H9 (cell line): ENCODE data around the gene COA1. TPM values are rescaled to one million over a fixed set of nuclear protein-coding genes. Genes with fewer than 3 reads are reported as not detected.

ENCODE experiments used
- DNase-seq: peaks from one replicate; pipeline ENCODE4 v3.0.0-alpha.2; 2017
- H2AFZ ChIP-seq: one replicate; pipeline ENCODE4 v1.6.1; 2013; ENCODE audit warnings: mild to moderate bottlenecking, low read length, control low read depth, moderate library complexity
- H2AK5ac ChIP-seq: 2 replicates; pipeline ENCODE4 v1.6.1; 2013; ENCODE audit warnings: low read length, control low read depth, mixed read lengths; ENCODE audit not compliant: insufficient read length
- H2BK120ac ChIP-seq: one replicate; pipeline ENCODE4 v1.6.1; 2013; ENCODE audit warnings: low read depth, mild to moderate bottlenecking, low read length, control low read depth, inconsistent platforms; ENCODE audit not compliant: poor library complexity, severe bottlenecking
- H2BK12ac ChIP-seq: 2 replicates; pipeline ENCODE4 v1.6.1; 2013; ENCODE audit warnings: low read length, control low read depth, mixed read lengths, low read depth; ENCODE audit not compliant: insufficient read length
- H2BK15ac ChIP-seq: 2 replicates; pipeline ENCODE4 v1.6.1; 2013; ENCODE audit warnings: low read depth, low read length, control low read depth
- H2BK20ac ChIP-seq: one replicate; pipeline ENCODE4 v1.6.1; 2013; ENCODE audit warnings: low read depth, mild to moderate bottlenecking, low read length, control low read depth, inconsistent platforms; ENCODE audit not compliant: poor library complexity, severe bottlenecking
- H2BK5ac ChIP-seq: 2 replicates; pipeline ENCODE4 v1.6.1; 2013; ENCODE audit warnings: low read length, control low read depth, mixed read lengths; ENCODE audit not compliant: insufficient read length
- H3K14ac ChIP-seq: 2 replicates; pipeline ENCODE4 v1.6.1; 2013; ENCODE audit warnings: low read length, control low read depth; ENCODE audit not compliant: insufficient read depth
- H3K18ac ChIP-seq: 2 replicates; pipeline ENCODE4 v1.6.1; 2013; ENCODE audit warnings: low read depth, mild to moderate bottlenecking, mixed read lengths, low read length, control low read depth; ENCODE audit not compliant: insufficient read length
- H3K23ac ChIP-seq: 2 replicates; pipeline ENCODE4 v1.6.1; 2013; ENCODE audit warnings: low read length, control low read depth, mixed read lengths, low read depth; ENCODE audit not compliant: insufficient read length
- H3K23me2 ChIP-seq: 2 replicates; pipeline ENCODE4 v1.6.1; 2013; ENCODE audit warnings: low read depth, mild to moderate bottlenecking, mixed read lengths, low read length, control low read depth; ENCODE audit not compliant: insufficient read length, poor library complexity, severe bottlenecking
- H3K27ac ChIP-seq: 2 replicates; pipeline ENCODE4 v1.5.1; 2013; ENCODE audit warnings: low read length, control low read depth, mixed read lengths, low read depth; ENCODE audit not compliant: insufficient read length
- H3K27me3 ChIP-seq: 2 replicates; pipeline ENCODE4 v1.6.1; 2013; ENCODE audit warnings: low read length, control low read depth, inconsistent platforms; ENCODE audit not compliant: insufficient read depth
- H3K4ac ChIP-seq: 2 replicates; pipeline ENCODE4 v1.6.1; 2013; ENCODE audit warnings: low read depth, mild to moderate bottlenecking, control low read depth, inconsistent platforms, low read length, moderate library complexity
- H3K4me1 ChIP-seq: 2 replicates; pipeline ENCODE4 v1.6.1; 2013; ENCODE audit warnings: low read length, control low read depth, inconsistent platforms; ENCODE audit not compliant: insufficient read depth
- H3K4me2 ChIP-seq: 2 replicates; pipeline ENCODE4 v1.6.1; 2013; ENCODE audit warnings: low read length, control low read depth, mixed read lengths; ENCODE audit not compliant: insufficient read length, insufficient read depth
- H3K56ac ChIP-seq: 2 replicates; pipeline ENCODE4 v1.6.1; 2013; ENCODE audit warnings: low read depth, mild to moderate bottlenecking, mixed read lengths, low read length, control low read depth; ENCODE audit not compliant: insufficient read length
- H3K79me1 ChIP-seq: 2 replicates; pipeline ENCODE4 v1.6.1; 2013; ENCODE audit warnings: low read depth, mild to moderate bottlenecking, moderate library complexity, low read length, control low read depth, inconsistent platforms; ENCODE audit not compliant: insufficient read depth, poor library complexity, severe bottlenecking
- H3K79me2 ChIP-seq: 2 replicates; pipeline ENCODE4 v1.6.1; 2013; ENCODE audit warnings: low read length, control low read depth, inconsistent platforms; ENCODE audit not compliant: insufficient read depth
- H3K9ac ChIP-seq: 2 replicates; pipeline ENCODE4 v1.6.1; 2013; ENCODE audit warnings: low read length, control low read depth, mixed read lengths; ENCODE audit not compliant: insufficient read length; ENCODE audit errors: extremely low read depth
- H3K9me3 ChIP-seq: one replicate; pipeline ENCODE4 v1.6.1; 2013; ENCODE audit warnings: low read depth, low read length, inconsistent platforms; ENCODE audit not compliant: control insufficient read depth
- H3T11ph ChIP-seq: one replicate; pipeline ENCODE4 v1.6.1; 2013; ENCODE audit warnings: mild to moderate bottlenecking, low read length, control low read depth, inconsistent platforms
- H4K20me1 ChIP-seq: one replicate; pipeline ENCODE4 v1.6.1; 2013; ENCODE audit not compliant: control insufficient read depth, insufficient read length, insufficient read depth
- H4K5ac ChIP-seq: 2 replicates; pipeline ENCODE4 v1.6.1; 2013; ENCODE audit warnings: low read depth, mild to moderate bottlenecking, mixed read lengths, low read length, control low read depth; ENCODE audit not compliant: insufficient read length
- H4K8ac ChIP-seq: replicated peaks from 2 replicates; pipeline ENCODE4 v1.6.1; 2013; ENCODE audit warnings: low read length, control low read depth, mixed read lengths, low read depth; ENCODE audit not compliant: insufficient read length
- H4K91ac ChIP-seq: 2 replicates; pipeline ENCODE4 v1.6.1; 2013; ENCODE audit warnings: low read depth, mild to moderate bottlenecking, moderate library complexity, mixed read lengths, low read length, control low read depth; ENCODE audit not compliant: insufficient read length
- H3K27ac Mint-ChIP-seq, 3 experiments: 2 replicates in 2 of 3; 3 replicates in 1 of 3; pipeline ENCODE4 v1.8.0; 2020 to 2021; ENCODE audit warnings: mixed read lengths in 3 of 3, mild to moderate bottlenecking in 1 of 3, moderate library complexity in 1 of 3
- H3K27me3 Mint-ChIP-seq: 2 replicates; pipeline ENCODE4 v1.8.0; 2021; ENCODE audit warnings: low read depth, mild to moderate bottlenecking, moderate library complexity, mixed read lengths
- H3K36me3 Mint-ChIP-seq, 3 experiments: 2 replicates in 2 of 3; 3 replicates in 1 of 3; pipeline ENCODE4 v1.8.0; 2020 to 2021; ENCODE audit warnings: low read depth in 3 of 3, mixed read lengths in 3 of 3; ENCODE audit not compliant: insufficient read depth in 1 of 3
- H3K4me1 Mint-ChIP-seq, 2 experiments: 2 replicates each; pipeline ENCODE4 v1.8.0; 2020; ENCODE audit warnings: mixed read lengths in 2 of 2
- H3K4me3 Mint-ChIP-seq, 2 experiments: 2 replicates in 1 of 2; 3 replicates in 1 of 2; pipeline ENCODE4 v1.8.0; 2020 to 2021; ENCODE audit warnings: mild to moderate bottlenecking in 2 of 2, mixed read lengths in 2 of 2, moderate library complexity in 1 of 2
- H3K9me3 Mint-ChIP-seq, 2 experiments: 2 replicates in 1 of 2; 3 replicates in 1 of 2; pipeline ENCODE4 v1.8.0; 2020; ENCODE audit warnings: mild to moderate bottlenecking in 2 of 2, mixed read lengths in 2 of 2, moderate library complexity in 1 of 2
- CTCF ChIP-seq: fragments of 200-600 bp; sonication (generic); conservative IDR thresholded peaks from 3 replicates; pipeline ENCODE4 v1.8.0; 2021; ENCODE audit warnings: antibody characterized with exemption, mild to moderate bottlenecking
- WGBS: extraction: QIAGEN DNeasy Blood & Tissue Kit; methylation state at CpG from one replicate; pipeline ENCODE4 v1.1.7; 2013; ENCODE audit warnings: missing lambda C conversion rate, low lambda C conversion rate, mixed read lengths; ENCODE audit not compliant: insufficient read length; ENCODE audit errors: extremely low coverage; 5-methylcytosine and 5-hydroxymethylcytosine counted together
- total RNA-seq: library from RNA; stranded (reverse); gene quantifications from 2 replicates; pipeline ENCODE4 v1.2.1, GENCODE V29; 2021

COA1 gene
- total RNA-seq, 1 experiment from 2014 or later, result 138 TPM

GRCh38 chr7:43660141-43660540 is 69.2 kb downstream of the COA1 start:
- Histone ChIP-seq H3K4ac (no peak overlapping the region), H3K18ac (no peak overlapping the region), H4K20me1 (no peaks in the 10 kb centered on the region), H3K9ac (no peak overlapping the region), H3K79me2 (peaks cover 2% of the 10 kb centered on the region; the same call in 1 of the 2 replicates), H3K23me2 (no peaks in the 10 kb centered on the region), H3K4me1 (peaks cover 9% of the 10 kb centered on the region; the same call in 1 of the 2 replicates), H3K56ac (no peak overlapping the region), H3K14ac (no peak overlapping the region), H2BK120ac (no peak overlapping the region), H2AFZ (no peak overlapping the region), H3K79me1 (peaks cover 5% of the 10 kb centered on the region), H4K91ac (no peak overlapping the region), H2BK15ac (no peak overlapping the region), H3K4me2 (no peak overlapping the region), H2BK5ac (no peak overlapping the region), H3K9me3 (no peaks in the 10 kb centered on the region), H3T11ph (no peak overlapping the region), H4K5ac (no peak overlapping the region), H2BK12ac (no peak overlapping the region), H2AK5ac (no peak overlapping the region), H3K23ac (no peak overlapping the region), H3K27me3 (no peaks in the 10 kb centered on the region), H3K27ac (no peak overlapping the region), H2BK20ac (no peak overlapping the region), H4K8ac (no peak overlapping the region)
- Mint-ChIP-seq H3K4me1 (peaks cover 29 to 34% of the 10 kb centered on the region in 2 experiments), H3K36me3 (peaks cover 10 to 28% (median 20%) of the 10 kb centered on the region in 3 experiments; a peak in 6 of 7 replicates), H3K27ac (peak overlapping the region; percentile 16 to 82 (median 31); a peak in 6 of 7 replicates), H3K9me3 (no peaks in the 10 kb centered on the region; a peak in 1 of 5 replicates), H3K27me3 (no peaks in the 10 kb centered on the region), H3K4me3 (no peak overlapping the region)
- no CpG with 5 or more reads among the region's 2 CpGs for WGBS
- no peak for DNase-seq
- no peak for TF ChIP-seq CTCF
